ENCODE results near the gene ASF1A.

Gene ASF1A

GRCh38 chr6:118912646-118913045, 18.7 kb downstream of the ASF1A start:
- TF ChIP-seq CTCF (IDR thresholded peaks at IDR 0.05) (no peak), ZFX (IDR thresholded peaks at IDR 0.05; ENCODE audit: borderline replicate concordance) (no peak)

GRCh38 chr6:118913161-118913560, 19.2 kb downstream of the ASF1A start:
- no peak for TF ChIP-seq ZFX (IDR thresholded peaks at IDR 0.05; ENCODE audit: borderline replicate concordance)
- H3K27ac ChIP-seq, result no peak overlapping the region

More at GRCh38 chr6:118912646-118913045, 18.7 kb downstream of the ASF1A start:
- H3K27ac ChIP-seq, result no peak overlapping the region

- H3K27ac ChIP-seq, result no peak overlapping the region
- no peak for TF ChIP-seq ZFX (IDR thresholded peaks at IDR 0.05; ENCODE audit: borderline replicate concordance)
- no peak for TF ChIP-seq CTCF (IDR thresholded peaks at IDR 0.05)
Measured at GRCh38 chr6:118914598-118914997, 20.6 kb downstream of the ASF1A start.

GRCh38 chr6:118917546-118918328, 23.8 kb downstream of the ASF1A start:
- TF ChIP-seq ZFX (IDR thresholded peaks at IDR 0.05; ENCODE audit: borderline replicate concordance) (no peak), CTCF (IDR thresholded peaks at IDR 0.05) (no peak)
- no peak overlapping the region for H3K27ac ChIP-seq

GRCh38 chr6:118918329-118918725, 24.4 kb downstream of the ASF1A start:
- no peak for TF ChIP-seq ZFX (IDR thresholded peaks at IDR 0.05; ENCODE audit: borderline replicate concordance)
- TF ChIP-seq CTCF (IDR thresholded peaks at IDR 0.05), result no peak

GRCh38 chr6:118921084-118921483, 27.1 kb downstream of the ASF1A start:
- TF ChIP-seq ZFX (IDR thresholded peaks at IDR 0.05; ENCODE audit: borderline replicate concordance), result no peak
- no peak for TF ChIP-seq CTCF (IDR thresholded peaks at IDR 0.05)
- H3K27ac ChIP-seq, result no peak overlapping the region

More at GRCh38 chr6:118918329-118918725, 24.4 kb downstream of the ASF1A start:
- no peak overlapping the region for H3K27ac ChIP-seq

GRCh38 chr6:118923035-118923434, 29.1 kb downstream of the ASF1A start:
- no peak overlapping the region for H3K27ac ChIP-seq

More at GRCh38 chr6:118923035-118923434, 29.1 kb downstream of the ASF1A start:
- no peak for TF ChIP-seq CTCF (IDR thresholded peaks at IDR 0.05)
- TF ChIP-seq ZFX (IDR thresholded peaks at IDR 0.05; ENCODE audit: borderline replicate concordance), result no peak

Data from 22Rv1 (cell line).